DOHH2 (cell line): ENCODE data around the gene SDF2L1.

ENCODE experiments used
- H3F3A ChIP-seq: fragments of 200-600 bp; sonication (generic), shearing (Covaris generic); 2 replicates; pipeline ENCODE4 v1.6.0; 2016; ENCODE audit warnings: antibody characterized with exemption, mild to moderate bottlenecking; ENCODE audit not compliant: control insufficient read depth, insufficient read depth
- H3K27ac ChIP-seq: fragments of 200-600 bp; sonication (generic); 2 replicates; pipeline ENCODE4 v1.5.1; 2014; ENCODE audit warnings: low read depth, mild to moderate bottlenecking, low read length, moderate library complexity
- H3K27me3 ChIP-seq: fragments of 200-600 bp; sonication (generic); 2 replicates; pipeline ENCODE4 v1.6.1; 2014; ENCODE audit warnings: mild to moderate bottlenecking, low read length, mixed read lengths; ENCODE audit not compliant: control insufficient read depth
- H3K36me3 ChIP-seq: fragments of 200-600 bp; sonication (generic); 2 replicates; pipeline ENCODE4 v1.6.1; 2014; ENCODE audit warnings: mild to moderate bottlenecking, low read length, moderate library complexity, mixed read lengths; ENCODE audit not compliant: control insufficient read depth
- H3K4me1 ChIP-seq: fragments of 200-600 bp; sonication (generic); 2 replicates; pipeline ENCODE4 v1.6.1; 2014; ENCODE audit warnings: mild to moderate bottlenecking, low read length, mixed read lengths; ENCODE audit not compliant: control insufficient read depth
- H3K4me2 ChIP-seq: fragments of 200-600 bp; sonication (generic); 2 replicates; pipeline ENCODE4 v1.6.0; 2014; ENCODE audit warnings: mild to moderate bottlenecking, low read length, moderate library complexity
- H3K4me3 ChIP-seq: fragments of 200-600 bp; sonication (generic); 2 replicates; pipeline ENCODE4 v1.5.1; 2014; ENCODE audit warnings: mild to moderate bottlenecking, low read length, mixed read lengths
- H3K79me2 ChIP-seq: fragments of 200-600 bp; sonication (generic); 2 replicates; pipeline ENCODE4 v1.6.1; 2014; ENCODE audit warnings: mild to moderate bottlenecking, low read length, mixed read lengths; ENCODE audit not compliant: control insufficient read depth
- H3K9me2 ChIP-seq: fragments of 200-600 bp; sonication (generic); replicated peaks from 2 replicates; pipeline ENCODE4 v1.6.1; 2014; ENCODE audit warnings: mild to moderate bottlenecking, low read length, mixed read lengths; ENCODE audit not compliant: control insufficient read depth
- H3K9me3 ChIP-seq: fragments of 200-600 bp; sonication (generic); 2 replicates; pipeline ENCODE4 v1.6.1; 2014; ENCODE audit warnings: antibody characterized with exemption, low read length, mixed read lengths; ENCODE audit not compliant: control insufficient read depth, insufficient read depth
- H4K20me1 ChIP-seq: fragments of 200-600 bp; sonication (generic); 2 replicates; pipeline ENCODE4 v1.6.0; 2014; ENCODE audit warnings: low read depth, mild to moderate bottlenecking, antibody characterized with exemption, low read length, moderate library complexity; ENCODE audit not compliant: control insufficient read depth, insufficient read depth
- EZH2phosphoT487 ChIP-seq: fragments of 200-600 bp; sonication (generic); IDR thresholded peaks from 2 replicates; pipeline ENCODE4 v1.6.1; 2017; ENCODE audit warnings: borderline replicate concordance, mild to moderate bottlenecking, antibody characterized with exemption, low read length, moderate library complexity, mixed read lengths
- TF ChIP-seq, protein P1 (sequence below): fragments of 200-600 bp; sonication (generic); IDR thresholded peaks from one replicate; pipeline ENCODE4 v1.5.1; 2014; ENCODE audit warnings: antibody characterized with exemption, mild to moderate bottlenecking, low read depth, low read length; ENCODE audit not compliant: poor library complexity, severe bottlenecking

SDF2L1 gene

DNA sequence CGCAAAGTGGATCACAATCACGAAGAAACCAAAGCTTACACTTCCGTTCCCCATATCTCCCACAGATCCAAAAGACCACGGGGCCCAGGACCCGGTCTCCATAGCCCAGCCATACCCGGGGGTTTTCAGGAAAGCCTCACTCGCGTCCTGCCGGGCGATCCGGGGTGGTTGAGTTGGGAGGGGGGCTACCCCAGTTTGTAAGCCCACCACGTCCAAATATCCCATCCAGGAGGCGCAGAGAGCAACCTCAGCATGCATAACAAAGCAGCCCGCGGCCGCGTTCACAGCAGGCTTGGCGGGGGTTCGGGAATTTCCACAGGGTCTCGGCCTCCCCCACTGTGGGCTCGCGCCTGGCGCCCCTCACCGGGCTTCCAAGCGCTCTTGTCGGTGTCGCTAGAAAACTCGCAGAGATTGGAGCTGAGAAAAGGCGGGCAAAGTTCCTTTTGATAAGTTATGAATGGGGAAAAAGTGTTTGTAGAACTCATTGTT is 9.5 kb downstream of the SDF2L1 start:
- H4K20me1 ChIP-seq = no peaks in the 10 kb centered on the region
- peaks cover 40% of the 10 kb centered on the region for H3K4me1 ChIP-seq
- H3F3A ChIP-seq = peaks cover 3% of the 10 kb centered on the region
- no peaks in the 10 kb centered on the region for H3K27me3 ChIP-seq
- peaks cover 20% of the 10 kb centered on the region for H3K79me2 ChIP-seq
- TF ChIP-seq, protein P1, sequence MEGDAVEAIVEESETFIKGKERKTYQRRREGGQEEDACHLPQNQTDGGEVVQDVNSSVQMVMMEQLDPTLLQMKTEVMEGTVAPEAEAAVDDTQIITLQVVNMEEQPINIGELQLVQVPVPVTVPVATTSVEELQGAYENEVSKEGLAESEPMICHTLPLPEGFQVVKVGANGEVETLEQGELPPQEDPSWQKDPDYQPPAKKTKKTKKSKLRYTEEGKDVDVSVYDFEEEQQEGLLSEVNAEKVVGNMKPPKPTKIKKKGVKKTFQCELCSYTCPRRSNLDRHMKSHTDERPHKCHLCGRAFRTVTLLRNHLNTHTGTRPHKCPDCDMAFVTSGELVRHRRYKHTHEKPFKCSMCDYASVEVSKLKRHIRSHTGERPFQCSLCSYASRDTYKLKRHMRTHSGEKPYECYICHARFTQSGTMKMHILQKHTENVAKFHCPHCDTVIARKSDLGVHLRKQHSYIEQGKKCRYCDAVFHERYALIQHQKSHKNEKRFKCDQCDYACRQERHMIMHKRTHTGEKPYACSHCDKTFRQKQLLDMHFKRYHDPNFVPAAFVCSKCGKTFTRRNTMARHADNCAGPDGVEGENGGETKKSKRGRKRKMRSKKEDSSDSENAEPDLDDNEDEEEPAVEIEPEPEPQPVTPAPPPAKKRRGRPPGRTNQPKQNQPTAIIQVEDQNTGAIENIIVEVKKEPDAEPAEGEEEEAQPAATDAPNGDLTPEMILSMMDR = no peak
- TF ChIP-seq EZH2phosphoT487 = no peak
- H3K4me3 ChIP-seq = peak overlapping the region; percentile 82
- H3K27ac ChIP-seq = peak overlapping the region; percentile 65
- H3K9me3 ChIP-seq = no peaks in the 10 kb centered on the region
- H3K9me2 ChIP-seq = no peaks in the 10 kb centered on the region
- H3K4me2 ChIP-seq = peak overlapping the region; percentile 82
- H3K36me3 ChIP-seq = peaks cover 33% of the 10 kb centered on the region

DNA sequence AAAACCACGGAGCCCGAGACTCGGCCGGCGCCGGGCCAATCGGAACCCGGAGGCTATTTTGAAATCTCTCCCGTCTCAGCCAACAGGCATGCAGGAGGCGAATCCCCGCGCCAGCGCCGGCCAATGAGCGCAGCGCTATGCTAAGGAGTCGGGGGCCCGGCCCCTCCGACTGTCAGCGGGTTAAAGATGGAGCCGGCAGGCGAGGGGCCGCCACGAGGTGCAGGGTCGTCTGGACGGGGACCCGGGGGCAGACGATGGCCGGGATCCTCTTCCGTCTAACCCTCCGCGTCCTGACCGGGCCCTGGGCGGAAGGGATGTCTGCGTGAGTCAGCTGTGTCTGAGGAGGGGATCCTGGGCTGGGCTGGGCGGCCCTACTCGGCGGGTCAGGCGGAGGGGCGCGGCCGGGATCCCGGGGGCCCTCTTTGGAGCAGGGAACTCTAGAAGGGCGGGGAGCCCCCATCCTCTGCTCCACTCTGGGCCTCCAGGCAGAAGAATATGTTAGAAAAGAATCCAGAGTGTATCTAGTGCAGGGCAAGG is 10.0 kb downstream of the SDF2L1 start:
- H4K20me1 ChIP-seq = no peaks in the 10 kb centered on the region
- TF ChIP-seq EZH2phosphoT487 = no peak
- TF ChIP-seq, protein P1 = no peak
- H3K36me3 ChIP-seq = peaks cover 28% of the 10 kb centered on the region
- H3K4me1 ChIP-seq = peaks cover 40% of the 10 kb centered on the region
- peaks cover 8% of the 10 kb centered on the region for H3F3A ChIP-seq
- no peaks in the 10 kb centered on the region for H3K9me2 ChIP-seq
- H3K4me2 ChIP-seq = peak overlapping the region; percentile 82
- peak overlapping the region; percentile 65 for H3K27ac ChIP-seq
- H3K4me3 ChIP-seq = peak overlapping the region; percentile 82
- H3K79me2 ChIP-seq = peaks cover 16% of the 10 kb centered on the region
- H3K27me3 ChIP-seq = no peaks in the 10 kb centered on the region
- no peaks in the 10 kb centered on the region for H3K9me3 ChIP-seq

DNA sequence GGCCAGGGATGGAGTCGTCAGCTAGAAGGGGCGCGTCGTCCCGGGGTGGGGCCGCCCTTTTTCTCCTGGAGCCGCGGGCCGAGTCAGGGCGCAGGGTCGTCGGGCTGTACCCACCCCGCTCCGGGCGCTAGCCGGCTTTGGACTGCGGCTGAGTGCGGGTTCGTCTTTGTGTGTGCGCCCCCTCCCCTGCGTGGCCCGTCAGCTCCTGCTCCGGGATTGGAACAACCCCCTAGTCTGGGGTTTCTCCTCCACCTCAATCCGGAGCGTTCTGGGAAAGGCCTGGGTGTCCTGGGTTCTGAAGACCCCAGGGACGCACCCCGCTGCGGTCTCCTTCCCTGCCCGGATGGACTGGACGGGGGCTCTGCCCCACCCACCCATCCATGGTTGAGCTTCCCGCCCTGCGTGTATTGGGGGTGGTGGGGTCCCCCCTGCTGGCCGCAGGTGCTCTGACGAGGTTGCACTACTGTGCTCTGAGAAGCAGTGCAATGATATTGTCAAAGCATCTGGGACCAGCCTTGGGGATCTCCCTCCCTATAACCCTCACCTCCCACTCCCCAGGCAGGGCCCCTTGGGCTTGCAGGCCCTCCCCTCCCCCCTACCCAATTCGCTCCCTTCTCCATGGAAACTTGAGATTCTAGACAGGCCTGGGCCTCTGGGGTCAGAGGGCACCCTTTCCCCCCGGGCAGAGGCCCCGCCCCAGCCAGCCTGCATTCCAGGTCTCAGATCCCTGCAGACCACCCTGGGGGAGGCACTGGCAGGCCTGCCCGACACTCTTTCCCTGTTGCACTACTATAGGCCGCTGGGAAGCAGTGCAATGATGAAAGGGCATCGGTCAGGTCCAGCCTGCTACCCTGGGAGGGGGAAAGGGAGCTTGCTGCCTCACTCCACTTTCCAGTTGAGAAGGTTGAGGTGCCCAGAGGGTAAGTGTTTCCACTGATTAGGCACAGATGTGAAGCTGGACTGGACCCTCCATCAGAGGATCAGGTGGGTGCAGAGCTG is 10.7 kb downstream of the SDF2L1 start:
- H3K36me3 ChIP-seq = peaks cover 25% of the 10 kb centered on the region
- H4K20me1 ChIP-seq = no peaks in the 10 kb centered on the region
- no peaks in the 10 kb centered on the region for H3K9me2 ChIP-seq
- no peak for TF ChIP-seq EZH2phosphoT487
- TF ChIP-seq, protein P1 = peak; percentile 49
- no peaks in the 10 kb centered on the region for H3K9me3 ChIP-seq
- H3K79me2 ChIP-seq = peaks cover 14% of the 10 kb centered on the region
- H3F3A ChIP-seq = peaks cover 9% of the 10 kb centered on the region
- peak overlapping the region; percentile 82 for H3K4me2 ChIP-seq
- H3K4me1 ChIP-seq = peaks cover 47% of the 10 kb centered on the region
- peak overlapping the region; percentile 82 for H3K4me3 ChIP-seq
- no peaks in the 10 kb centered on the region for H3K27me3 ChIP-seq
- H3K27ac ChIP-seq = peak overlapping the region; percentile 51
